Measurements from ENCODE around the gene HAUS8. TPM values are rescaled to one million over a fixed set of nuclear protein-coding genes. Genes with fewer than 3 reads are reported as not detected.

Gene HAUS8
- total and polyA plus RNA-seq, 2 experiments from 2014 or later: 2.8 to 5.5 TPM

GRCh38 chr19:17055636-17056035 is 19.6 kb downstream of the HAUS8 start:
- Histone ChIP-seq H2AFZ (no peak overlapping the region), H3K36me3 (replicated peaks; ENCODE audit: insufficient read depth, low read depth) (no peaks in the 10 kb centered on the region)

GRCh38 chr19:17054746-17055145 is 20.5 kb downstream of the HAUS8 start:
- Histone ChIP-seq H2AFZ (no peak overlapping the region), H3K36me3 (replicated peaks; ENCODE audit: insufficient read depth, low read depth) (no peaks in the 10 kb centered on the region), H3K4me1 (ENCODE audit: insufficient read depth) (no peaks in the 10 kb centered on the region), H3K4me3 (no peak overlapping the region), H3K79me2 (no peaks in the 10 kb centered on the region), H3K9me3 (ENCODE audit: low read depth) (no peaks in the 10 kb centered on the region), H3K27me3 (no peaks in the 10 kb centered on the region), H4K20me1 (ENCODE audit: insufficient read depth, poor library complexity, severe bottlenecking) (no peaks in the 10 kb centered on the region), H3K4me2 (no peak overlapping the region), H3K9me2 (replicated peaks; ENCODE audit: insufficient read depth) (no peaks in the 10 kb centered on the region), H3K27ac (no peak overlapping the region)
- no peak for DNase-seq (ENCODE audit: low spot score)
- 92% methylated on average over 4 of the region's 5 CpGs for WGBS (ENCODE audit: low lambda C conversion rate, missing lambda C conversion rate)
- TF ChIP-seq EZH2 (IDR thresholded peaks at IDR 0.05; ENCODE audit: borderline replicate concordance) (no peak), CTCF (IDR thresholded peaks at IDR 0.05; ENCODE audit: poor library complexity) (no peak), EZH2phosphoT487 (IDR thresholded peaks at IDR 0.05; ENCODE audit: low read depth, severe bottlenecking, unreplicated experiment) (no peak)

More at GRCh38 chr19:17055636-17056035, 19.6 kb downstream of the HAUS8 start:
- Histone ChIP-seq H3K4me3 (no peak overlapping the region), H3K79me2 (no peaks in the 10 kb centered on the region), H3K9me3 (ENCODE audit: low read depth) (no peaks in the 10 kb centered on the region), H3K27ac (no peak overlapping the region), H3K4me1 (ENCODE audit: insufficient read depth) (no peaks in the 10 kb centered on the region), H4K20me1 (ENCODE audit: insufficient read depth, poor library complexity, severe bottlenecking) (no peaks in the 10 kb centered on the region), H3K27me3 (no peaks in the 10 kb centered on the region), H3K4me2 (no peak overlapping the region), H3K9me2 (replicated peaks; ENCODE audit: insufficient read depth) (no peaks in the 10 kb centered on the region)
- DNase-seq (ENCODE audit: low spot score): no peak
- no peak for TF ChIP-seq EZH2phosphoT487 (IDR thresholded peaks at IDR 0.05; ENCODE audit: low read depth, severe bottlenecking, unreplicated experiment)
- TF ChIP-seq CTCF (IDR thresholded peaks at IDR 0.05; ENCODE audit: poor library complexity): no peak
- no peak for TF ChIP-seq EZH2 (IDR thresholded peaks at IDR 0.05; ENCODE audit: borderline replicate concordance)
- WGBS (ENCODE audit: low lambda C conversion rate, missing lambda C conversion rate): 96% methylated on average over 15 of the region's 15 CpGs

GRCh38 chr19:17052439-17052838 is 22.8 kb downstream of the HAUS8 start:
- peak; percentile 68 for DNase-seq (ENCODE audit: low spot score)
- no peak overlapping the region for H2AFZ ChIP-seq
- no peaks in the 10 kb centered on the region for H3K9me3 ChIP-seq (ENCODE audit: low read depth)
- no peaks in the 10 kb centered on the region for H3K4me1 ChIP-seq (ENCODE audit: insufficient read depth)
- H4K20me1 ChIP-seq (ENCODE audit: insufficient read depth, poor library complexity, severe bottlenecking): no peaks in the 10 kb centered on the region
- TF ChIP-seq EZH2phosphoT487 (IDR thresholded peaks at IDR 0.05; ENCODE audit: low read depth, severe bottlenecking, unreplicated experiment) (no peak), CTCF (IDR thresholded peaks at IDR 0.05; ENCODE audit: poor library complexity) (peak; percentile 62), EZH2 (IDR thresholded peaks at IDR 0.05; ENCODE audit: borderline replicate concordance) (no peak)
- no peak overlapping the region for H3K4me2 ChIP-seq
- WGBS (ENCODE audit: low lambda C conversion rate, missing lambda C conversion rate): 67% methylated on average over 8 of the region's 8 CpGs
- H3K36me3 ChIP-seq (replicated peaks; ENCODE audit: insufficient read depth, low read depth): no peaks in the 10 kb centered on the region
- no peaks in the 10 kb centered on the region for H3K27me3 ChIP-seq
- H3K27ac ChIP-seq: no peak overlapping the region
- no peak overlapping the region for H3K4me3 ChIP-seq
- no peaks in the 10 kb centered on the region for H3K79me2 ChIP-seq
- H3K9me2 ChIP-seq (replicated peaks; ENCODE audit: insufficient read depth): no peaks in the 10 kb centered on the region

All from hepatocyte (in vitro differentiated cells).